Fibroblast of the aortic adventitia (primary cell): Measurements from ENCODE around the gene RNASE13. TPM values are rescaled to one million over a fixed set of nuclear protein-coding genes. Genes with fewer than 3 reads are reported as not detected.

ENCODE experiments used
- DNase-seq: peaks from one replicate; pipeline ENCODE4 v3.0.0-alpha.2; 2010; ENCODE audit warnings: low read depth
- H3K4me3 ChIP-seq: 2 replicates; pipeline ENCODE4 v1.5.1; 2011; ENCODE audit warnings: low read depth, mild to moderate bottlenecking, control low read depth, low read length, moderate library complexity
- total RNA-seq: library from RNA; depleted of rRNA; stranded (reverse); fragments of >200 nt; gene quantifications from 2 replicates; pipeline ENCODE4 v1.2.3, GENCODE V29; 2012; ENCODE audit warnings: low replicate concordance
- TF ChIP-seq, protein P1 (sequence below): IDR thresholded peaks from 2 replicates; pipeline ENCODE4 v1.5.1; 2011; ENCODE audit warnings: mild to moderate bottlenecking, low read length, control low read depth, inconsistent platforms; ENCODE audit not compliant: insufficient read depth

The RNASE13 gene
- total RNA-seq, 1 donor: not detected

DNA sequence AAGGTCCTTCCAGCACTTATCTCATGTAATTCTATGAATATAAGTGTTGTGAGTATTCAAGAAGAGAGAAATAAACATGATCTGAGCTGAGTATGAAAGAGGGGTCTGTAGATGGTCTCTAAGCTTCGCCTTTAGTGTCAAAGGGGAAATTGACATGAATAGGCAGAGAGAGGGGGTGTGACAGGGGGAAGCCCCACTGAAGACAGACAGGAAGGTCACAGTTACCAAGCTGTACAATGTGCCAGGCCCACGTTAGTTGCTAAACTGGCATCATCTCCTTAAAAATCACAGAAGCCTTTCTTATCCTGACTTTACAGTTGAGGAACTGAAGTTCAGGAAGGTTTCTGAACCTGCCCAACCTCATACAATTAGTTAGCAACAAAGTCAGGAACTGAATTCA is 43.1 kb upstream of the RNASE13 start:
- DNase-seq: no peak
- TF ChIP-seq, protein P1, sequence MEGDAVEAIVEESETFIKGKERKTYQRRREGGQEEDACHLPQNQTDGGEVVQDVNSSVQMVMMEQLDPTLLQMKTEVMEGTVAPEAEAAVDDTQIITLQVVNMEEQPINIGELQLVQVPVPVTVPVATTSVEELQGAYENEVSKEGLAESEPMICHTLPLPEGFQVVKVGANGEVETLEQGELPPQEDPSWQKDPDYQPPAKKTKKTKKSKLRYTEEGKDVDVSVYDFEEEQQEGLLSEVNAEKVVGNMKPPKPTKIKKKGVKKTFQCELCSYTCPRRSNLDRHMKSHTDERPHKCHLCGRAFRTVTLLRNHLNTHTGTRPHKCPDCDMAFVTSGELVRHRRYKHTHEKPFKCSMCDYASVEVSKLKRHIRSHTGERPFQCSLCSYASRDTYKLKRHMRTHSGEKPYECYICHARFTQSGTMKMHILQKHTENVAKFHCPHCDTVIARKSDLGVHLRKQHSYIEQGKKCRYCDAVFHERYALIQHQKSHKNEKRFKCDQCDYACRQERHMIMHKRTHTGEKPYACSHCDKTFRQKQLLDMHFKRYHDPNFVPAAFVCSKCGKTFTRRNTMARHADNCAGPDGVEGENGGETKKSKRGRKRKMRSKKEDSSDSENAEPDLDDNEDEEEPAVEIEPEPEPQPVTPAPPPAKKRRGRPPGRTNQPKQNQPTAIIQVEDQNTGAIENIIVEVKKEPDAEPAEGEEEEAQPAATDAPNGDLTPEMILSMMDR: no peak
- no peak overlapping the region for H3K4me3 ChIP-seq

DNA sequence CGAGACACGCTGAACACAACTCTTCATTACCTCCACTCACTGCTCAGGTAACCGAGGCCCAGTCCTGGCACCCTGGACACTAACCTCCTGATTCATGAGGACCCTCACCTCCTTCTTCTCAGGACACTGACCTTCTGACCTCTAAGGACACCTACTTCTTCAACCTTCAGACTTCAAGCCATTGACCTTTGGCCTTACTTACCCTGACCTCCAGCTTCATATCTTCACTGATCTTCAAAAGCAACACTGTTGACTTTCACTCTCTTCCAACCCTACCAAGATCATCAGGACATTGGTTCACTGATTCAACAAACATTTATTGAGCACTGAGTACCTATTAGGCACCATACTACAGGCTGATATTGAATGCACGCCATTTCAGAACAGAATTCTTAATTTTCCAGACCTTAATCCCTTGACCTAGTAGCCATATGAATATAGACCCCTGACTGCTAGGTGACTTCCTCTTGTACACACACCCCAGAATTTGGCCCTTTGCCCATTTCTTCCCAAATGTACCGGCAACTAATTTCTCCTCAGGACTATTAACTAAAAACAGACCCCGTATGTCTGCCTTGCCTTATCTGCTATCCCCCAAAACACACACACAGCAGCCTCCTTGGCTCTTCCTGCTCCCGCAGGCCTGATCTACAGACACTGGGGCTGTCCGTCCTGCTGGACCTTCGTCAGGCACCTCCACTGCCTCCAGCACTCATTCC is 41.3 kb upstream of the RNASE13 start:
- no peak overlapping the region for H3K4me3 ChIP-seq
- TF ChIP-seq, protein P1: no peak
- no peak for DNase-seq

DNA sequence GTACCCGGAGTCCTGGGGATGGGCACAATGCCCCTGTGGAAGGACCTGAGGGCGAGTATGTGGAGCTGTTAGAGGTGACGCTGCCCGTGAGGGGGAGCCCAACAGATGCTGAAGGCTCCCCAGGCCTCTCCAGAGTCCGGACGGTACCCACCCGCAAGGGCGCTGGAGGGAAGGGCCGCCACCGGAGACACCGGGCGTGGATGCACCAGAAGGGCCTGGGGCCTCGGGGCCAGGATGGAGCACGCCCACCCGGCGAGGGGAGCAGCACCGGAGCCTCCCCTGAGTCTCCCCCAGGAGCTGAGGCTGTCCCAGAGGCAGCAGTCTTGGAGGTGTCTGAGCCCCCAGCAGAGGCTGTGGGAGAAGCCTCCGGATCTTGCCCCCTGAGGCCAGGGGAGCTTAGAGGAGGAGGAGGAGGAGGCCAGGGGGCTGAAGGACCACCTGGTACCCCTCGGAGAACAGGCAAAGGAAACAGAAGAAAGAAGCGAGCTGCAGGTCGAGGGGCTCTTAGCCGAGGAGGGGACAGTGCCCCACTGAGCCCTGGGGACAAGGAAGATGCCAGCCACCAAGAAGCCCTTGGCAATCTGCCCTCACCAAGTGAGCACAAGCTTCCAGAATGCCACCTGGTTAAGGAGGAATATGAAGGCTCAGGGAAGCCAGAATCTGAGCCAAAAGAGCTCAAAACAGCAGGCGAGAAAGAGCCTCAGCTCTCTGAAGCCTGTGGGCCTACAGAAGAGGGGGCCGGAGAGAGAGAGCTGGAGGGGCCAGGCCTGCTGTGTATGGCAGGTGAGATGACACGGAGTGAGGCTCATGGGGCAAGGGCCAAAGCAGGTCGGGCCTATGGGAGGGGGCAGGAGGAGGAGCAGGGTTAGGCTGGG is 40.0 kb upstream of the RNASE13 start:
- H3K4me3 ChIP-seq: no peak overlapping the region
- TF ChIP-seq, protein P1: no peak
- DNase-seq: no peak

DNA sequence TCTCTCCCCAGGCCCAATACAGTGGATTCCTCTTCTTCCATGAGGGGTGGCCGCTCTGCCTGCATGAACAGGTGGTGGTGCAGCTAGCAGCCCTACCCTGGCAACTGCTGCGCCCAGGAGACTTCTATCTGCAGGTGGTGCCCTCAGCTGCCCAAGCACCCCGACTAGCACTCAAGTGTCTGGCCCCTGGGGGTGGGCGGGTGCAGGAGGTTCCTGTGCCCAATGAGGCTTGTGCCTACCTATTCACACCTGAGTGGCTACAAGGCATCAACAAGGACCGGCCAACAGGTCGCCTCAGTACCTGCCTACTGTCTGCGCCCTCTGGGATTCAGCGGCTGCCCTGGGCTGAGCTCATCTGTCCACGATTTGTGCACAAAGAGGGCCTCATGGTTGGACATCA is 39.3 kb upstream of the RNASE13 start:
- TF ChIP-seq, protein P1: no peak
- no peak overlapping the region for H3K4me3 ChIP-seq
- no peak for DNase-seq

DNA sequence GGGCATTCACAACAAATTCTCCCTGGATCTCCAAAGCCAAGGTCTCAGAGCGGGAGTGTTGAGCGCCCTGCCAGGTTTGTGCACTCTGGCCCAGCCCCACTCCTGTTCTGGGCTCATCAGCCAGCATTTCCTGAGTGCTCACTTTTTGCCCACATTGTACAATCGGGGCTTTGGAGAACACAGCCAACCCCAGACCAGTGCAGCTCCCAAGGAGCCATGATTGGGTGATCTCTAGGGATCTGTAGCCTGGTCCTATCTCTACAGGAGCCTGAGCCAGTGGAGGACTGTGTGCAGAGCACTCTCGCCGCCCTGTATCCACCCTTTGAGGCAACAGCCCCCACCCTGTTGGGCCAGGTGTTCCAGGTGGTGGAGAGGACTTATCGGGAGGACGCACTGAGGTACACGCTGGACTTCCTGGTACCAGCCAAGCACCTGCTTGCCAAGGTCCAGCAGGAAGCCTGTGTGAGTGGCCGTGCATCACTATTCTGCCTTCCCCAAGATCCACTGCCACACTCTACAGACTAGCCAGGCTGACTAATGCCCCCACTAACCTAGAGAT is 38.3 kb upstream of the RNASE13 start:
- DNase-seq: no peak
- TF ChIP-seq, protein P1: no peak
- no peak overlapping the region for H3K4me3 ChIP-seq

DNA sequence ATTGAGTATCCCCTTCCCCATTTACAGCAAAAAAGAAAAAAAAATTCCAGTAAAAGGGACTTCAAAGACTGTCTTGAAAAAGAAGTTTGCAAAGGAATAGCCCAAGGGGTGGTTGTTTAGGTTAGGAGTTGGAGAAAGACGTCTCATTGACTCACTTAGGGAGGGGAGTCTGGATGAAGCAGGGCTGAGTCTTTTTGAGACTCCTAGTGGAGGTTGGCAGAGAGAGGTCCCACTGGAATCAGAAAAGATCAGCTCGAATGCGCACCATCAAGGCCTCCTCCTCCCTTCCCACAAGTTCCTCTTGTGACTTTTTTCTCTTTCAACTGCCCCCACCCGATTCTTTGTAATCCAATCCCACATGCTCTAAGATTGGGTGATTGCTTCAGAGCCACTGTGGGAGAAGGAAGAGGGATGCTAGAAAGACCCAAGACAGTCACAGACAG is 37.4 kb upstream of the RNASE13 start:
- TF ChIP-seq, protein P1: peak; percentile 29
- DNase-seq: peak; percentile 95
- peak overlapping the region; percentile 81 for H3K4me3 ChIP-seq
